GM18907 (cell line): Measurements from ENCODE around the gene USP6.
A peak's percentile ranks its signal among the peaks of the same experiment; 100 is the strongest.
"Not testable (repeated sequence)": the region's sequence is repeated elsewhere in the genome, so short reads cannot be mapped to it uniquely, and the experiment has no call there.

Source experiments
- ATAC-seq: cut with Tn5 transposase; IDR thresholded peaks from one replicate; pipeline ENCODE4 v1.9.1; 2021; ENCODE audit warnings: mild to moderate bottlenecking, moderate library complexity; ENCODE audit not compliant: unreplicated experiment

The USP6 gene

DNA sequence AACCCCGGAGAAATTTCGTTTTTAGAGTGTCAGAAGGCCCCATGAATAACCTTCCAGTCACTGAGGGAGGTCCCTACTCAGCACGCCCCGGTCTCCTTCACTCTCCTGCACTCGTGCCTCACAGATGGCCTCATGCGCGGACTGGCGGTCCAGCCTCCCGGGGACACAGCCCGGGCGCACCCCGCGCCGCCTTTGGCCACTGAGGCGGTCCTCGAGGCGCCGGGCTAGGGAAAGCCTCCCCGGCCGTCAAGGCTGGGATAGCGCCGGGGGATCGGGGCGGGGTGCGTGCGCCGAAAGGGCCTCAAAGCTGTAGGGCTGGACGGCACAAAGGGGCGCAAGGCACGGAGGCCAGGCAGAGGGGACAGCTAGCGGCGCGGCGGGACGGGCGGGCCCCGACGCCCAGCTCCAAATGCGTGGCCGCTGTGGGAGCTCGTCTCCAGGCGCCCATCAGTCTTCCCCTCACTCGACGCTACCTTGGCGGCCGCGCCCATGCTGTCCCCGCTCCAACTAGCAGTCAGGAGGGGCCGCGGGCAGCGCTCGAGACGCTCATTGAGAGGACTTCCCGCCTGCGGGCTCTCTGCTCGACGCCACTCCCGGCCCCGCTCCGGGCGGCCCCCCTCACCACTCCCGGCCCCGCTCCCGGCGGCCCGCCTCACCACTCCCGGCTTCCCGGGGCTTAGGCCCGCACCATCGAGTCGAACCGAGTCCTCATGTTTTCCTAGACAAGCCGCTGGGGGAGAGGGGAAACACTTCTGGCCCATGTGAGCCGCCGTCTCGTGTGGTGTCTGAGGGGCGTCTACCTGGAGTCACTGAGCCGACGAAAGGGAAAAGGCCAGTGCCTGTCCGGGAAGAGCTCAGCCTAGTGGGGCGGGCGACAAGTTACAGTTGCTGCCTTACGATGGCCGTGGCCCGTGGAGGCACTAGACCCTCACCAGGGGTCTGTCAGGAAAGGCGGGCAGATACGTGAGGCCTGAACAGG lies at the start of gene USP6:
TSS of gene USP6 (plus strand) at position 360 of the 979 bp plus-strand sequence. CDS start 14,336 bp downstream, outside the sequence.
- ATAC-seq = no peak

DNA sequence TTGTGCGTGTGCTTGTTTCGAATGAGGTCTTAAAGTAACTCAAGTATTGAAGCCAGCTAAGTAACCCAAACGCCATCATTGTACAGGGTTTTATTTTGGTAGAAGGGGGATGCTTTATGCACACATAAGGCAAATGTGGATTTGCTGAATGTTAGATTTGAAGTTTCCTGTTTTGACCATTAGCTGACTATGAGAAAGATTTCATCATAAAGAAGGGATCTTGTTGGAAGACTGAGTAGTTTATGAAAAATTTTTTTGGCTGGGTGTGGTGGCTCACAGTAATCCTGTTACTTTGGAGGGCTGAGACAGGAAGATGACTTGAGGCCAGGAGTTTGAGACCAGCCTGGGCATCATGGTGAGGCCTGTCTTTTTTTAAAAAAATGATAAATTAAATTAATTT lies 47.6 kb upstream of the USP6 start:
- ATAC-seq = no peak

DNA sequence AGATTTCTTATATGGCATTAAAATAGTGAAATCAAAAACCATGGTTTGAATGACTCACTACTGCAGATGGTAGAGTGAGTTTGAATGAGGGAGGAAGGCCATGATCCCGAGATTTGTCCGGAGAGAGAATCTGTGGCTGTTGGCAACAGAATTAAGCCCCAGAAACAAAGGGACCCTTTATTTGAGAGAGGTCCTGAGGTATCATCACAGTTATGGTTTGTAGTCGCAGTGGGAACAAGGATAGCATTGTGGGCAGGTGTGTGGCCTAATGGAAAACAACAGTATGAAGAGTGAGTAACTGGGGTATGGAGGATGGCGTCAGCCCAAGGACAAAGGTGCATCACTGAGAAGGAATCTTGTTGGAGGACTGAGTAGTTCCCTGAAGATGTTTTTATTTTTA lies 46.1 kb upstream of the USP6 start:
- ATAC-seq = no peak

DNA sequence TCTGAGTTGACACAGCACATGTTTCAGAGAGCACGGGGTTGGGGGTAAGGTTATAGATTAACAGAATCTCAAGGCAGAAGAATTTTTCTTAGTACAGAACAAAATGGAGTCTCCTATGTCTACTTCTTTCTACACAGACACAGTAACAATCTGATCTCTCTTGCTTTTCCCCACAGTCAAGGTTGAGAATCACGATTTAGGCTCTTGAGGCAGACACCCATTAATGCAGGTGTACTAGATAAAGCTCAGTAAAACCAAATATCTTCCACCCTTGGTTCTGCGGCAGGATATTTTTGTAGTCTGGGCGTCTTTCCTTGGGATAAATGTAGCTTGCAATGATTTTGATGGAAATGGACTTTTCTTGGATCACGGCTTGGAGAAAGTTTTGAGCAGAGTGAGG lies 40.4 kb upstream of the USP6 start:
- ATAC-seq = not testable (repeated sequence)

DNA sequence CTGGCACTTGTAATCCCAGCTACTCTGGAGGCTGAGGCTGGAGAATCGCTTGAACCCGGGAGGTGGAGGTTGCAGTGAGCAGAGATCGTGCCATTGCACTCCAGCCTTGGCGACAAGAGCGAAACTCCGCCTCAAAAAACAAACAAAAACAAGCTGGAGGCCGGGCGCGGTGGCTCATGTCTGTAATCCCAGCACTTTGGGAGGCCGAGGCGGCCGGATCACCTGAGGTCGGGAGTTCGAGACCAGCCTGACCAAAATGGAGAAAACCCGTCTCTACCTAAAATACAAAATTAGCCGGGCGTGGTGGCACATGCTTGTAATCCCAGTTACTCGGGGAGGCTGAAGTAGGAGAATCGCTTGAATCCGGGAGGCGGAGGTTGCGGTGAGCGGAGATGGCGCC lies 38.6 kb upstream of the USP6 start:
- ATAC-seq = not testable (repeated sequence)

DNA sequence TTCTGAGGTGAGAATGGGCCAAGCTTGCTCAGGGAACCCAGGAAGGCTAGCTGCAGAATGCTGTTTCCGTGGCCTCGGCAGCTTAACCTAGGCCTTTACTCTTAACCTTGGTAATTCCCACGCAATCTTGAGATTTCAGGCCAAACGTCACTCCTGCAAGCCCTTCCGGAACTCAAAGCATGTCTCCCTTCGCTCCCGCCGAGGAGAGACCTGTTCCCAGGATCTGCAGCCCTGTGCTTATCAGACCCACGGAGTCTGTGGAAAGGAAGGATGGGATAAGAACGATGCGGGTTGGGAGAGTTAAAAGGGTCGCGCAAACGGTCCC lies 38.1 kb upstream of the USP6 start:
- ATAC-seq = peak; percentile 6

DNA sequence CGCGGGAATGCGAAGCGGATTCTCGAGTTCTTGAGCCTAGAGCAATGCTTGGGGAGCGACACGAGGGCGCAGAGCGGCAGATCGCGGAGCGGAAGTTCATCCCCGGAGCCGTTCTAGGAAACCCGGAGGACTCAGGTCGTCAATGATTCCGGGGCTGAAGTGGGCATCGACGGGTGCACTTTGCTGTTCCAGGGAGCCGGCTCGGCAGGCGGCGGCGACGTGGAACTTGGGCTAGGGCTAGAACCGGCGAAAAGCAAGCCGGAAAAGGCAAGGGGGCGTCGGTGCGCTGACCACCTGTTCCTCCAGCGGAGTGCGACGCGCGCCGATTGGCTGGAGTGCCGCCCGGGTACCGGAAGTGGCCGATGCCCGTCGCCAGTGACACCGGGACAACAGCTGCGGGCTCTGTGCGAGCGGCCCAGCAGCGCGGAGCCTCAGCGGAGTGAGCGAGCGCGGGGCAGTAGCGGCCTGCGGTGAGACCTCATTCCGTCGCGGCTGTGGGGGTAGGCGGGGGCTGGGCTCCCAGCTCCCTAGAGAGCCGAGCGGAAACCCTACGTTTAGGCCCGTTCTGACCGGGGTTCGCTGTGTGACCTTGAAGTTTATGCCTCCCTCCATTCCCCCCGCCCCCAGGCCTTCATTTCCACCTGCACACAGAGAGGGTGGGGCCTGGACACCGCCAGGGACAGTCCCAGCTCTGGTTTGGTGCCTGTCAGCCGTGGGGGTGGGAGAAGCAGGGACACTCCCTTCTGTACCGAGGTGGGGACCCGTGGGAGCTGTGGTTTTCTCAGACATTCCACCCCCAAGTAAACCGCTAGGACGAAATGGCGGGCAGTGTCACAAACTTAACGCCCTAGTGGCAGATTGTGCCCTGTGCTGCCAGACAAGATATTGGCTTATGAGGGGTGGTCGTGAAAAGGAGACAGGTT lies 37.5 kb upstream of the USP6 start, which contains the start of gene ZFP3:
TSS of gene ZFP3 (plus strand) at position 362 of the 923 bp plus-strand sequence. CDS start 13,038 bp downstream, outside the sequence.
- ATAC-seq = peak; percentile 89

DNA sequence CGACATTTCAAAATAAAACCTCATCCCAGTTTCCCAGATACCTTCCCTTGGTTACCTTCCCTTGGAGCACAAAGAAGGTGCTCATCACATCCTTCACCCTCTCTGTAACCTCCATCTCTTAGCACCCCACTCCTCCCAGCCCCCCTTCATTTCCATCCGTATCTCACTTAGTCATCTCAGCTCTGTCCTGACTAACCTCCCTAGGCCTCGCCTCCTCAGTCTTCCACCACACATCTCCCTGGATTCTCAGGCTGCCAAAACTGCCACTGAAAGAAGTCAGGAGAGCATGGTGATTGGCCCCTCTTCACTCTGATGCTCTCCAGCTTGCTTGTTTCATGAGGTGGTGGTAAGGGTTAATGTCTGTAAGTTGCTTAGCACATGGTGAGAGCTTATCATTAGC lies 35.2 kb upstream of the USP6 start:
- no peak for ATAC-seq

DNA sequence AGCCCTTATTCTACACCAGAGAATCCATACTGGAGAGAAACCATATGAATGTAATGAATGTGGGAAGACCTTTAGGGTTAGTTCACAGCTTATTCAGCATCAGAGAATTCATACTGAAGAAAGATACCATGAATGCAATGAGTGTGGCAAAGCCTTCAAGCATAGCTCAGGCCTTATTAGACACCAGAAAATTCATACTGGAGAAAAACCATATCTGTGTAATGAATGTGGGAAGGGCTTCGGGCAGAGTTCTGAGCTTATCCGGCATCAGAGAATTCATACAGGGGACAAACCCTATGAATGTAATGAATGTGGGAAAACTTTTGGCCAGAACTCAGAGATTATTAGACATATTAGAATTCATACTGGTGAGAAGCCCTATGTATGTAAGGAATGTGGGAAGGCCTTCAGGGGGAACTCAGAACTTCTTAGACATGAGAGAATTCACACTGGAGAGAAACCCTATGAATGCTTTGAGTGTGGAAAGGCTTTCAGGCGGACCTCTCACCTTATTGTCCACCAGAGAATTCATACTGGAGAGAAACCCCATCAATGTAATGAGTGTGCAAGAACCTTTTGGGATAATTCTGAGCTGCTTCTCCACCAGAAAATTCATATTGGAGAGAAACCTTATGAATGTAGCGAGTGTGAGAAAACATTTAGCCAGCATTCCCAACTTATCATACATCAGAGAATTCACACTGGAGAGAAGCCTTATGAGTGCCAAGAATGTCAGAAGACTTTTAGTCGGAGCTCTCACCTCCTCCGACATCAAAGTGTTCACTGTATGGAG lies 23.4 kb upstream of the USP6 start:
- ATAC-seq = no peak

DNA sequence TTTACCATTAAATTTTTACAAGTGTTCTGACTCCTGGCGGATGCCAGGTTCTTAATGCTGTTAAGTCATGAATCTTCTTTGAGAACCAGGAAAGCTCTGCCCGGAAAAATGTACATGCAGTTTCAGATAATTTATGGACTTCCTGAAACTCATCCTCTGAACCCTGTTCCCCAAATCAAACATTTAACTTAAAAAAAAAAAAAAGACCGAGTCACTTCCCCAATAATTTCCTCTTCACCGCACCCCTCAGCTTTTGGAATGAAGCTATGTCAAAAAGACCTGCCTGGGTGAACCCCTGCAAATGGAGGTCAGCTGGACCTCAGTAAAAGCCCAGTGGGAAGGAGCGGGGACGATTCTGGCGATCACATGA lies 19.1 kb upstream of the USP6 start:
- no peak for ATAC-seq

DNA sequence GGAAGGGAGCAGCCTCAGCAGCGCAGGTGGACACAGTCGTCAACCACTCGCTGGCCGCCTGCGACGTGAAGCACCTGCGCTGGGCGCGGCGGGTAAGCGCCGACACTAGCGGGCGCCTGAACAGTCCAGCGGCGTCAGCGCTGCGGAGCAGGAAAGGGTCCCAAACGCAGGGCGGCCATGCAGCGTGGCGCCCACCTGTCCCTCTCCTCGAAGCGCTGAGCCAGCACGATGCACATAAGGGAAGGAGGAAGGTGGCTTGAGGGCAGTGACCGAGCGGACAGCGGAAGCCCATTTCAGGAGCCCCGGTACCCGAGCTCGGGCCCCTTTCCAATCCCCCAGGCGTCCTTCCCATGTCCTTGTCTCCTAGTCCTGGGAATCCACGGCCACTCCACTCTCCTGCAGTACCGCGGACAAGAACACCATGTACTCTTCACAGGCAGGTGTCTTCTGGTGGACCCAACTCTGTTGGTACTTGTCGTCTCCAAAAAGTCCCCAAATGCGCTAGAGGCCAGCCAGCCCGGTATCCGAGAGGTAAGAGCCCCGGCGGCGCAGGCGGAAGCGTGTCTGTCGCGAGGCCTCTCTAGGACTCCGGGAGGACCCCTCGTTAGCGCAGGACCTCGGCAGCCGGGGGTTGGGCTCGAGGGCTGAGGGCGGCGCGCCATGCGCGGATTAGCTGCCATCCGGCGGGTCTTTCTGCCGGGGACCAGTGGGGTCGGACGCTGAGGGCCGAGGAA lies 18.6 kb upstream of the USP6 start:
- ATAC-seq = no peak

DNA sequence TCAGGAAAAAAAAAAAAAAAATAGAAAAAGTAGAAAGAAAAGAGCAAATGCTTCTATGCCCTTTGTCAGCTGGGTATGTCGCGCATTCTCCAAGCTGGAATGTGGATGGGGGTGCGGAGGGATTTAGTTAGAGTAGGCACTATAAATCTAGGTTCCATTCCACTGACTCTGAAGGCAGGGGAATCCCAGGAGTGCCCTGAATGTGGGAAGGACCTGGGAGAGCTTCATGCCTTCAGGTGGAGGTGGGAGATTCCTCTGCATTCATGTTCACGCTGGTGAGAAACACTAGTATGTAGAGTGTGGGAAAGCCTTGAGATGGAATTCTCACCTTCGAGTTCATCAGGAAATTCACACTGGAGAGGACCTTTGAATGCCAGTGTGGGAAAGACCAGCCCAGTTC lies 16.6 kb upstream of the USP6 start:
- ATAC-seq = no peak

DNA sequence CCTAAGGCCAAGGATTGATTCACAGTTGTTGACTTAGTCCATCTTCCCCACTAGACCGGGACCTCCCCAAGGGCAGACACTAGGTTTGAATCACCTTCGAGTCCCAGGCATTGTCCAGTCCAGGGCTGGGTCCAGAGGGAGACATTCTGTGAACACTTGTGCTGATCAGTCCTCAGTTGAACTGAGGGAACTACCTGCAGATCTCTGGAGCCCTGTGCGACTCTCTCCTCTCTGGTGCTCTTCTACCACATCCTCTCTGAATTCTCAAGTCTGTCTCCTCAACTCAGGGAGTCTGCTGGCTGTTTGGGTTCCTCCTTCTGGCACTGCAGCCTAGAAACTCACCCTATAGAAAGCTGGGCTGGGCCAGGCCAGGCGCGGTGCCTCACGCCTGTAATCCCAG lies 15.0 kb upstream of the USP6 start:
- ATAC-seq = no peak

DNA sequence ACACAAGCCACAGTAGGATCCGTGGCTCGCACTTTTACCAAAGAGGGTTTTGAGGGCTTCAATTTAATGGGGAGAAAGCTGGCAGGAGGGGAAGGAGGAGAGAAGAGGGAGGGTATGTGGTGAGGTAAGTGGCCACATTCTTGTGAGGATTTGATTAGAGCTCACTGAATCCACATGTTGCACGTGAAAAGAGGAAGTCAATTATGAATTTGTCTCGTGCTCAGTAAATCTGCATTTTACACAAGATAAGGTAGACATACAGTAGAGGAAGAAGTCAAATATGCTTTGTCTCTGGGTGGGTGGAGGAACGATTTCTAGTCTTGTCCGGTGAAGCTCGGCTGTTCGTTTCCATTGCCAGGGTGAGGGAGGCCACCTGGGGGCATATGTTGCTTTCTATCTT lies 5.0 kb upstream of the USP6 start:
- ATAC-seq = no peak

DNA sequence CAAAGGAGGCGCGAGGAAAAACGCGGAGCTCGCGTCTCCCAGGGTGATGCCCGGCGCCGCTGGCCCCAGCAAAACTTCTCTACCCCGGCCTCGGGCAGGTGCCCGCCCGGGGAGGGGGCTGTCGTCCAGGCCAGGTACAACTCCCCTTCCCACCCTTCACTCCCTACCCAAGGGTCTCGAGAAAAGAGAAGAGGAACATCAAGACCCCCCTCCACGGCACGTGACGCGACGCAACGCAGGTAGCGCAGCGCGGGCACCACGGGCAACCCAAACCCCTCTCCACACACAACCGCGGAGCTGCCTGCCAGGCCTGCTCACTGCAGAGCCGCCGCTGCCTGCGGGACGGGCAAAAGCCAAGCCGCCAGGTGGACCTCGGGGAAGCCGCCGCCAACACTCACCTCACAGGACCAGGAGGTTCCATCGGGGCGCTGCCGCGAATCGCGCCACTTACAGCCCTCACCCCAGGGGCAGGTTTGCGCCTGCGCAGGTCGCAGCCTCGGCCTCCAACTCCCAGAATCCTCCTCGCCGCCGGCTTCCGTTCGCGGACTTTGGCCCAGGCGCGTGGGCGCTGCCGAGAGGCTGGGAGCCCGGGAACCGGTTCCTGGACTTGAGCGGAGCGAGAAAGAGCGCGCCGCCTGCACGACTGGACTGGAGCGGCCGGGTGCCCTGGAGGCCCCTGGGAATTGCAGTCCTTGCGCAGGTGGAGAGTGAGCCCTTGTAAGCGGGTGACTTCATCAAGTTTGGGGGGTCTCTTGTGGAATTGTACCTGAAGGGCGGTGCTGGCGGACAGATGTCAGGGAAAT lies 4.2 kb upstream of the USP6 start, which contains the start of gene ZNF232:
TSS of gene ZNF232 (minus strand) at position 477 of the 803 bp plus-strand sequence. CDS start at position 421, 56 bp downstream.
- ATAC-seq = peak; percentile 91

DNA sequence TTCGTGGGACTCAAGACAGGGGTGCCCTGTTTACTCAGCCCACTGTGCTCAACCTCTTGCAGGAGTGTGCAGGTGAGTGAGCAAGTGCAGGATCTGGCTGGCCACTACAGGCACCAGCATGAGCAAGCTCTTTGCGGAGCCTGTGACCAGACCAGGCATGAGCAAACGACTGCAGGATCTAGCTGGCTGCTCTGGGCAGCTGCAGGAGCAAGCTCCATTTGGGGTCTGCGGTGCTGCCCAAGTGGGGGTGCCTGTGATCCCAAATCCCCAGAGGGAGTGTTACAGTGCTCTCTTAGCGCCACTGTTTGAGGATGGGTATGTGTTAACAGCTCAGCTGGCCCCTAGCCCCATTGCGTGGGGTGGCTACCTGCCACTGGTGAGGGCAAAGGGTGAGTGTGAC lies 2.4 kb downstream of the USP6 start:
- no peak for ATAC-seq

DNA sequence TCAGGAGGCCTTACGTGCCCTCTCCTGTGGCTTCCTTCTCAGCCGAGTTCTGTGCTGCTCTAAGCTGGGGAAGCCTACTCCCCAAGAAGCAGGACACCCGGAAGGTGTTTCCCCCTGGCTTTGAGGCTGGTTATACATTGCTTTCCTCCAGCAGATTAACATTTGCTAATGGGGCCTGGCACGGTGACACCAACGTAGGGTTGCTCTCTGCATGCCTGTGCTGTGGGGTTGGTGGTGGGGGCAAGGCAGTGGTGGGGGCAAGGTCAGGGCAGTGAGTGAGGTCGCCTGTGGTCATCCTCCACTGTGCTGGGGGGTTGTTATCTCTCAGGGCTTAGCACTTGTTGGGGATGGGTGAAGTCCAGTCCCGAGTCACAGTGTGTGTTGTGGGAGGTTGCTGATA lies 4.2 kb downstream of the USP6 start:
- no peak for ATAC-seq

DNA sequence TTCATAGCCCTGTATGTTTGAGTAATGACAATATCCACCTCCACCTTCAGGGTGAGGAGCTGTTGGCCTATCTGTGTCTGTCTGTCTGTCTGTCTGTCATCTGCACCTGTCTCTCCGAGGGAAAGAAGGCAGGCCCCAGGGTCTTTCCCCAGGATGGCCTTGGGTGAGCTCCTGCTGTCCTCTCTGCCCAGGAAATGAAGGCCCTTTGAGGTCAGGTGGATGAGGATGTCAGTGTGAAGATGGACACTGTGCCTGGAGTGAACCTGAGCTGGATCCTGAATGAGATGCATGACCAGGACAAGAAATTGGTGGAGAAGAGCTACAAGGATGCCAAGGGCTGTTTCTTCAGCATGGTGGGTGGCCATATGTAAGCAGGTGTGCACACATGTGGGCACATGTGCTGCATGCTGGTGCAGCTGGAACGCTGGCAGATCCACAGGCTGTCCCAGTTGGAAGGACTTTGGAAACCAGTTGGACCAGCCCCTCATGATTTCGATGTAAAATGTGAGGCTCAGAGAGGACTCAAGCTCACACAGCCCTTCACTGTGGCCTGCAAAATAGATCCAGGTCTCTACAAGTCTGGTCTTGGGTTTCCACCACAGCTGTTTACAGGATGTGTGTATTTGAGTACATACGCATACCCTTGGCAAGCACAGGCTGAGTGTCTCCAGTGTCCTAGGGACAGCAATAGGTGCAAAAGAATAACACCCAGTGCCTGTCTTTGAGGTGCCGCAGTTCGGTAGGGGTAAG lies 4.8 kb downstream of the USP6 start:
- not testable (repeated sequence) for ATAC-seq
